ENCODE results near the gene TIGAR.

The TIGAR gene

GRCh38 chr12:4320853-4321701 is at the start of gene TIGAR:
TSS of gene TIGAR (plus strand) at chr12:4321213. CDS start at chr12:4321272, 59 bp downstream.
- DNase-seq, result peak; percentile 80

- no peak for DNase-seq
Measured at GRCh38 chr12:4271717-4272423, 49.1 kb upstream of the TIGAR start.

- no peak for DNase-seq
Measured at GRCh38 chr12:4272424-4273272, 48.4 kb upstream of the TIGAR start.

GRCh38 chr12:4273273-4273651 is 47.8 kb upstream of the TIGAR start:
- no peak for DNase-seq

- DNase-seq, result no peak
Measured at GRCh38 chr12:4273652-4274395, 47.2 kb upstream of the TIGAR start, which contains the start of gene CCND2. TSS of gene CCND2 (plus strand) at chr12:4273762. CDS start at chr12:4274041, 279 bp downstream.

GRCh38 chr12:4274396-4275015 is 46.5 kb upstream of the TIGAR start:
- no peak for DNase-seq

- no peak for DNase-seq
Measured at GRCh38 chr12:4275016-4275869, 45.8 kb upstream of the TIGAR start.

- DNase-seq, result no peak
Measured at GRCh38 chr12:4275870-4276301, 45.1 kb upstream of the TIGAR start.

GRCh38 chr12:4276524-4277204 is 44.3 kb upstream of the TIGAR start:
- no peak for DNase-seq

- no peak for DNase-seq
Measured at GRCh38 chr12:4277205-4277543, 43.8 kb upstream of the TIGAR start.

GRCh38 chr12:4277857-4278256 is 43.2 kb upstream of the TIGAR start:
- no peak for DNase-seq

GRCh38 chr12:4278329-4279197 is 42.5 kb upstream of the TIGAR start:
- DNase-seq, result no peak

GRCh38 chr12:4279198-4279690 is 41.8 kb upstream of the TIGAR start:
- no peak for DNase-seq

GRCh38 chr12:4280351-4281163 is 40.5 kb upstream of the TIGAR start:
- no peak for DNase-seq

- DNase-seq, result no peak
Measured at GRCh38 chr12:4281173-4281654, 39.8 kb upstream of the TIGAR start.

GRCh38 chr12:4282103-4282891 is 38.7 kb upstream of the TIGAR start:
- DNase-seq, result no peak

- no peak for DNase-seq
Measured at GRCh38 chr12:4282892-4283511, 38.0 kb upstream of the TIGAR start.

All from NCI-H2081 treated with DMSO at 0.1 percent for 48 hours (cell line).